ENCODE measurements around the gene SELENOS.

The SELENOS gene

GRCh38 chr15:101277038-101277822 lies at the start of gene SELENOS:
TSS of gene SELENOS (minus strand) at chr15:101277485. CDS start at chr15:101277417, 68 bp downstream.
- DNase-seq, result peak; percentile 78

- DNase-seq, result no peak
Observed at GRCh38 chr15:101326462-101327146, 49.3 kb upstream of the SELENOS start.

GRCh38 chr15:101326026-101326315 lies 48.7 kb upstream of the SELENOS start:
- no peak for DNase-seq

- DNase-seq, result no peak
Observed at GRCh38 chr15:101325263-101326025, 48.2 kb upstream of the SELENOS start.

- DNase-seq, result no peak
Observed at GRCh38 chr15:101324524-101325177, 47.4 kb upstream of the SELENOS start.

GRCh38 chr15:101323793-101324523 lies 46.7 kb upstream of the SELENOS start:
- no peak for DNase-seq

- no peak for DNase-seq
Observed at GRCh38 chr15:101322854-101323477, 45.7 kb upstream of the SELENOS start.

GRCh38 chr15:101322016-101322695 lies 44.9 kb upstream of the SELENOS start:
- no peak for DNase-seq

- DNase-seq, result peak; percentile 51
Observed at GRCh38 chr15:101320501-101321052, 43.3 kb upstream of the SELENOS start.

- no peak for DNase-seq
Observed at GRCh38 chr15:101318839-101319238, 41.6 kb upstream of the SELENOS start.

GRCh38 chr15:101318147-101318819 lies 41.0 kb upstream of the SELENOS start:
- DNase-seq, result no peak

- DNase-seq, result no peak
Observed at GRCh38 chr15:101317336-101317872, 40.1 kb upstream of the SELENOS start.

- DNase-seq, result no peak
Observed at GRCh38 chr15:101316529-101316928, 39.2 kb upstream of the SELENOS start.

GRCh38 chr15:101315736-101316135 lies 38.5 kb upstream of the SELENOS start:
- DNase-seq, result no peak

GRCh38 chr15:101314336-101315125 lies 37.2 kb upstream of the SELENOS start:
- no peak for DNase-seq

- no peak for DNase-seq
Observed at GRCh38 chr15:101313041-101313761, 35.9 kb upstream of the SELENOS start.

GRCh38 chr15:101310508-101310907 lies 33.2 kb upstream of the SELENOS start:
- DNase-seq, result no peak

- DNase-seq, result no peak
Observed at GRCh38 chr15:101310161-101310480, 32.8 kb upstream of the SELENOS start.

All from activated effector memory CD4-positive, alpha-beta T cell treated with Interleukin-2 at 50 U/mL for 16 hours (primary cell).